Transverse colon (tissue), 4 donors: ENCODE measurements around the gene TMEM9.

Experiments
- CTCF ChIP-seq, 5 experiments: fragments of 200-600 bp in 3 of 5; fragments of 450-650 bp in 2 of 5; sonication (generic) in 3 of 5; IDR thresholded peaks; 1 replicate in 2 of 5; 2 replicates in 3 of 5; pipeline ENCODE4 v1.5.1; 2016 to 2017; ENCODE audit warnings: antibody characterized with exemption in 5 of 5, inconsistent platforms in 3 of 5, mild to moderate bottlenecking in 2 of 5, moderate library complexity in 1 of 5
- EP300 ChIP-seq: sonication (generic); formaldehyde crosslinking; IDR thresholded peaks from one replicate; pipeline ENCODE4 v1.6.1; 2017; ENCODE audit warnings: antibody characterized with exemption, low read depth
- POLR2A ChIP-seq: fragments of 450-650 bp; IDR thresholded peaks from one replicate; pipeline ENCODE4 v1.6.1; 2016; ENCODE audit warnings: antibody characterized with exemption, mild to moderate bottlenecking, moderate library complexity
- POLR2AphosphoS5 ChIP-seq, 3 donors: sonication (generic); formaldehyde crosslinking; IDR thresholded peaks; one replicate each; pipeline ENCODE4 v1.6.1; 2016; ENCODE audit warnings: antibody characterized with exemption in 3 of 3

- TF ChIP-seq POLR2A (no peak), CTCF (IDR thresholded peaks at IDR 0.05) (no peak), POLR2AphosphoS5 (IDR thresholded peaks at IDR 0.05) (no peak), EP300 (no peak)
Observed at GRCh38 chr1:201156819-201157218, 2.5 kb upstream of the TMEM9 start.
